HG02759 (cell line): ENCODE measurements around the gene ROBO4.

ENCODE experiments used
- ATAC-seq: cut with Tn5 transposase; IDR thresholded peaks from one replicate; pipeline ENCODE4 v1.9.1; 2021; ENCODE audit warnings: mild to moderate bottlenecking, moderate library complexity; ENCODE audit not compliant: unreplicated experiment

The ROBO4 gene

GRCh38 chr11:124919898-124920297, 22.2 kb upstream of the ROBO4 start:
- ATAC-seq = no peak

DNA sequence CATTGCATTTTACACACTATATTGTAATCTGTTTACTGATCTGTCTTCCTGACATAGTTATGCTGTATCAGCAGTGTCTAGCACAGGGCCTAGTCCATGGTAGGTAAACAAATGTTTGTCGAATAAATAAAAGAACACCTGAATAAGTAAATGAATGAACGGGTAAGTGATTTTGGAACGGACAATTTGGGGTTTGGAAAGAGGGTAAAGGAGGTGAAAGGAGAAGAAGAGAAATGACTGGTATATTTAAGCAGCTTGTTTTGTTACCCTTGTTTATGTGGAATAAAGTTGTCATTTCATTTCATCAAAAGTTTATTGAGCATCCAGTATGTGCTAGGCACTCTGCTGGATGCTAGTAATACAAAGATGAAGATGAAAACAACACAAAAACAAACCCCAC, 21.3 kb upstream of the ROBO4 start, which contains the start of gene HEPN1:
Gene HEPN1, plus strand, starts transcription at position 301 of the 400 bp plus-strand sequence.
- ATAC-seq = no peak

DNA sequence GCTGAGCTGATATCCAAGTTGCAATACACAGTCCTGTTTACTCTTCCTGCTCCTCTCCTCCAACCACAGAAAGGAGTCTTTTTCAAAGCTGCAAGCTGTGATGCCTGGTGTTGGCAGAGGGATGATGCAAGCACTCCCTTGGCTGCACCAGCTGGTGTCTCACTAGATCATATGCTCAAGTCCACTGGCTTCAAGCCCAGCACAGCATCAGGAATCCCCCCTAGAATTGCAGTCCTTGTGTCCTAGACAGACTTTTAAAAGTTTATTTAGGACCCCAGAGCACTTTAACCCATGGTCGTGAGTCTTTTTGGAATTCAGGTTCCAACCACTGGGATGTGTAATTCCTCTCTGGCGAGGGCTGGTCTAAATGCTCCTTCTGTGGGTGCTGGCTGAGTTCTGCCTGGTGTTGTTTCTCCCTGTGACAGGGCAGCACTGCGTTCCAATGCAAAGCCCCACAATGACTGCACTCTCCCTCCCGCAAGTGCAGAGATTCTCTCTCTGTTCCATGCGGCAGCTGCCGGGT, 19.5 kb upstream of the ROBO4 start:
- no peak for ATAC-seq

DNA sequence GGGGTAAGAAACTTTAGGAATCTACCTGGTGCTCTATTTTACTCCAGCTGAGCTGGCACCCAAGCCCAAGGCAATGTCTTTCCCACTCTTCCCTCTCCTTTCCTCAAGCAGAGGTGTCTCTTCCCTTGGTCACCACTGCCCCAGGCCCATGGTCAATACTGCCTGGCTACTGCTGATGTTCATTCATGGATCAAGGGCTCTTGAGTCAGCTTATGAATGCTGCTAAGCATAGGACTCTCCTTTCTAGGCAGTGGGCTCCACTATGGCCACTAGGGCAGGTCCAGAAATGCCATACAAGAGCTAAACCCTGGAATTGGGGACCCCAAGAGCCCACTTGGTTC, 18.7 kb upstream of the ROBO4 start:
- no peak for ATAC-seq

DNA sequence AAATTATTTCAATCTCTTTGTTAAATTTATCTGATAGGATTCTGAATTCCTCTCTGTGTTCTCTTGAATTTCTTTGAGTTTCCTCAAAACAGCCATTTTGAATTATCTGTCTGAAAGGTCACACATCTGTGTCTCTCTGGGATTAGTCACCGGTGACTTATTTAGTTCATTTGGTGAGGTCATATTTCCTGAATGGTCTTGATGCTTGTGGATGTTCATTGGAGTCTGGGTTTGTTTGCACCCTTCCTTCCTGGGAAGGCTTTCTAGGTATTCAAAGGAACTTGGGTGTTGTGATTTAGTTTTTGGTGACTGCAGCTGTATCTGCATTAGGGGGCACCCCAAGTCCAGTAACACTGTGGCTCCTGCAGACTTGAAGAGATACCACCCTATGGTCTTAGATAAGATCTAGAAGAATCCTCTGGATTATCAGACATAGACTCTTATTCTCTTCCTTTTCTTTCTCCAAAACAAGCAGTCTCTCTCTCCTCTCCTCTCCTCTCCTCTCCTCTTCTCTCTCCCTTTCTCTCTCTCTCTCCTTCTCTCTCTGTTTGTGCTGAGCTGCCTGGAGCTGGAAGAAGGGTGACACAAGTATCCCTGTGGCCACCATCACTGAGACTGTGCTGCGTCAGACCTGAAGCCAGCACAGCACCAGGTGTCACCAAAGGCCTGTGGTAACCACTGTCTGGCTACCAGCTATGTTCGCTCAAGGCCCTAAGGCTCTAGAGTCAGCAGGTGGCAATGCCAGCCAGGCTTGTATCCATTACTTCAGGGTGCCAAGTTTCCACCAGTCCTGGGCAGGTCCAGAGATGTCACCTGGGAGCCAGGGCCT, 18.1 kb upstream of the ROBO4 start:
- ATAC-seq = no peak

DNA sequence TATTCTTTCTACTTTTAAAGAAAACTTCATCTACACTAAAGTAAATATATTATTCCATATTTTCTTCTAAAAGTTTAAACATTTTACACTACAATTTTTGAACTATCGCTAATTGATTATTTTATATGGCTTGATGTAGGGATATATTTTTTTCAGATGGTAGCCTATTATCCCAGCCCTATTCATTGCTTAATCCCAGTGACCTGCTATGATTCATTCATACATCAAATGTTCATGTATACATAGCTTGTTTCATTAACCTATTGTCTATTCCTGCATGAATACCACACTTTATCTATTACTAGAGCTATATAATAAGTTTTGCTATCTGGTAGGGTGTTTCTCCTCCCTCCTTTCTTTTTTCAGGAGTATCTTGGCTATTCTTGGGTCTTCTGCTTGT, 5.0 kb upstream of the ROBO4 start:
- no peak for ATAC-seq

GRCh38 chr11:124900464-124900863, 2.8 kb upstream of the ROBO4 start:
- no peak for ATAC-seq

- no peak for ATAC-seq
These were observed 1.9 kb upstream of the ROBO4 start for GRCh38 chr11:124899383-124900145.

- ATAC-seq = no peak
These were observed 1.0 kb upstream of the ROBO4 start for GRCh38 chr11:124898711-124899110.

- ATAC-seq = no peak
These were observed 607 bp upstream of the ROBO4 start for GRCh38 chr11:124898263-124898680.

DNA sequence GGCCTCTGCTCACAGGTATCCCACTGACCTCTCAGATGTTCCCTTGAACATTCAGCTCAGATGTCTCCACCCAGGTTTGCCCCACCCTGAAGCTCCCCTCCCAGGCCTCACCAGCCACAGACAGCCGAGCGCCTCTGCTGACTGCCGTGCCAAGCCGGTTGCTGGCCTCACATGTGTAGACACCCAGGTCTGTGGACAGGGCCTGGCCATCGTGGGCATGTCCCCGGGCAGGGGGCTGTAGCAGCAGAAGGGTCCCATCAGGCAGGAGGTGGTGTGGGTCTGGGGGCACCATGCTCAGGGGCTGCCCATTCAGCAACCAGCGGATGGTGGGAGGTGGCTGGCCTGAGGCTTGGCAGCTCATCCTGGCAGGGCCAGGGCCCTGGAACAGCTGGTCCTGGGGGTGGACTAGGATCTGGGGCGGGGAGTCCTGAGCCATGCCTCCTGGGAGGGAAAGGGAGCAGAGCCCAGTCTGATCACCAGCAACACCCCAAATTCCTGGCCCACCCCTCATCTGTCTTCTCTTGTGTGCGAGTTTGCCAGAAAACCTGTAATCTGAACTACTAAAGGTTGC, 759 bp downstream of the ROBO4 start:
- ATAC-seq = no peak

DNA sequence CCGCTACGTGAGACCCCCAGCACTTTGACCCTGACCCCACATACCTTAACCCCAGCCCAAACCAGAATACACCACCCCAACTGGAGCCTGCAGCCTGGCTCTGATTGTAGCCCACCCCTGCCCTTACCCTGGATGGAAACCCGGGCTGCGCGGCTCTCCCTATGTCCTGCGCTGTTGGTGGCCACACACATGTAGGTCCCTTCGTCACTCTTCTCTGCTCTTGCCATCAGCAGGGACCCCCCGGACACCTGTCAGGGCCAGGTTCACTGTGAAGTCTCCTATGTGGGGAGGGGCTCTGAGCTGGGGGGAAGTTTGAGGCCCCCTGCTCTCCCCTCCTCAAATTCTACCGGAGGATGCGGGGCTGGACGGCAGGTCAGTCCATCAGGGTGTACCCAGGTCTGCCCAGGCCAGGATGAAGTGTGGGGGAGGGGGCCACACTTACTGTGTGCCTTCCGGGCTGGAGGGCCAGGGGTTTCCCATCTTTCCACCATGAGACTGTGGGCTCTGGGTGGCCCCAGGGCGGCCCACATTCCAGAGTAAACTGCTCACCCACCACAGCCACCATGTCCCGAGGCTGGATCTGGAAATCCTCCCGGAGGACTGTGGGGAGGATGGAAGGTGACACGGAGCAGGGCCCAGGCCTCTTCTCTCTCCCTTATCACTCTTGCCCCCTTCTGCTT, 1.5 kb downstream of the ROBO4 start:
- no peak for ATAC-seq

GRCh38 chr11:124895471-124895971, 2.1 kb downstream of the ROBO4 start:
- ATAC-seq = no peak

GRCh38 chr11:124894606-124895430, 2.8 kb downstream of the ROBO4 start:
- ATAC-seq = no peak

GRCh38 chr11:124893781-124894401, 3.8 kb downstream of the ROBO4 start:
- no peak for ATAC-seq

- no peak for ATAC-seq
These were observed 4.8 kb downstream of the ROBO4 start for GRCh38 chr11:124892750-124893454.

GRCh38 chr11:124892146-124892545, 5.5 kb downstream of the ROBO4 start:
- ATAC-seq = no peak

DNA sequence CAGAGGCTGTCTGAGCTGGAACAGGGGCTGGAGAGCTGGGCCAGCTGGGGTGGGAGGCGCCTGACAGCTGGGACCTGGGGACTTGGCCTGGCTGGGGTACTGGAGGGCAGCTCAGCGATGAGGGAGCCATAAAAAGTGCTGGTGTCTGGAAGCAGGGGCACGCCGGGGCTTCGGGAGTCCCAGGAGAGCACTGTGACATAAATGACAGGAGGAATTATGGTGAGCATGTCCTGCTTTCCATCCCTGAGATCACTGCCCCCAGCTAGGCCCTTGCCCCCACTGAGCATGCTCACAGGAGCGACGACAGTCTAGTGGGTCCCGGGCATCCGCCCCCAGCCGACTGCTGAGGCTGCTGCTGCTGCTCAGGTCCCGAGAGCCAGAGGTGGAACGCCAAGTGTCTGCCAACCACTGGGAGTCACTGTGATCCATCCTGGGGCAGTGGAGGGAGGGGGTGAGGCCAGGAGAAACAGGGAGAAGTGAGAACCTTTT, 6.2 kb downstream of the ROBO4 start:
- ATAC-seq = no peak
